AG04449 (cell line): Measurements from ENCODE around the gene TRPV4.

ENCODE experiments used
- CTCF ChIA-PET: fragments of 350-600 bp; formaldehyde crosslinking; extraction: SDS; loops from one replicate; lab custom pipeline; 2021; ENCODE audit warnings: antibody characterized with exemption; lab: Yijun Ruan, JAX
- POLR2A ChIA-PET: fragments of 400-600, 350-600 bp; formaldehyde crosslinking; extraction: SDS; loops from one replicate; lab custom pipeline; 2020; ENCODE audit warnings: antibody characterized with exemption, inconsistent platforms; lab: Yijun Ruan, JAX
- DNase-seq: peaks from one replicate; pipeline ENCODE4 v3.0.0-alpha.2; 2010; ENCODE audit warnings: low read depth, low spot score
- H3K4me3 ChIP-seq: 2 replicates; pipeline ENCODE4 v1.5.1; 2011; ENCODE audit warnings: low read depth, mild to moderate bottlenecking, control low read depth, low read length
- TF ChIP-seq, protein P1 (sequence below): IDR thresholded peaks from one replicate; pipeline ENCODE4 v1.5.1; 2011; ENCODE audit warnings: mild to moderate bottlenecking, moderate library complexity, low read length, control low read depth, inconsistent platforms; ENCODE audit not compliant: insufficient read depth; ENCODE audit errors: missing control alignments

TRPV4 gene

GRCh38 chr12:109802828-109803227 is 30.4 kb downstream of the TRPV4 start:
- ChIA-PET CTCF (interaction anchor here (1.3 to 6.1 kb wide), 4 partner anchors 28 to 51 kb away, joined by 4 to 275 read pairs (median 46); partner anchors contain the start of gene TRPV4), POLR2A (no interaction called here)
- no peak overlapping the region for H3K4me3 ChIP-seq
- no peak for DNase-seq
- TF ChIP-seq, protein P1, sequence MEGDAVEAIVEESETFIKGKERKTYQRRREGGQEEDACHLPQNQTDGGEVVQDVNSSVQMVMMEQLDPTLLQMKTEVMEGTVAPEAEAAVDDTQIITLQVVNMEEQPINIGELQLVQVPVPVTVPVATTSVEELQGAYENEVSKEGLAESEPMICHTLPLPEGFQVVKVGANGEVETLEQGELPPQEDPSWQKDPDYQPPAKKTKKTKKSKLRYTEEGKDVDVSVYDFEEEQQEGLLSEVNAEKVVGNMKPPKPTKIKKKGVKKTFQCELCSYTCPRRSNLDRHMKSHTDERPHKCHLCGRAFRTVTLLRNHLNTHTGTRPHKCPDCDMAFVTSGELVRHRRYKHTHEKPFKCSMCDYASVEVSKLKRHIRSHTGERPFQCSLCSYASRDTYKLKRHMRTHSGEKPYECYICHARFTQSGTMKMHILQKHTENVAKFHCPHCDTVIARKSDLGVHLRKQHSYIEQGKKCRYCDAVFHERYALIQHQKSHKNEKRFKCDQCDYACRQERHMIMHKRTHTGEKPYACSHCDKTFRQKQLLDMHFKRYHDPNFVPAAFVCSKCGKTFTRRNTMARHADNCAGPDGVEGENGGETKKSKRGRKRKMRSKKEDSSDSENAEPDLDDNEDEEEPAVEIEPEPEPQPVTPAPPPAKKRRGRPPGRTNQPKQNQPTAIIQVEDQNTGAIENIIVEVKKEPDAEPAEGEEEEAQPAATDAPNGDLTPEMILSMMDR: no peak

DNA sequence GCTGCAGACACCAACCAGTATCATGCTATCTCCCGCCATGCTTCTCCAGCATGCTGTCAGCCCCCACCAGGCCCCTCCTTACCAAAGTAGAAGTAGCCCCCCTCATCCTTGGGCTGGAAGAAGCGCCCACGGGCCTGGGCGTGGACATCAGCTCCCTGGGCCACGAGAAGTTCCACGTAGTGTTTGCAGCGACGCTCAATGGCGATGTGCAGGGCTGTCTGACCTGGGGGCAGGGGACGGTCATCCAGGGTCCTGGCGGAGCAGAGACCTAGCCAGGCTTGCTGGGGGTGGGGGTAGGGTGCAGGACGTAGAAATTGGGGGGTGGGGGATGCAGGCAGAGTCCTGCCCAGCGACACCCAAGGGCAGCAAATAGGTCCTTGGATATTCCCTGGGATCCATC is 32.7 kb downstream of the TRPV4 start:
- H3K4me3 ChIP-seq: no peak overlapping the region
- POLR2A ChIA-PET: no interaction called here
- DNase-seq: no peak
- TF ChIP-seq, protein P1: no peak
- CTCF ChIA-PET: no interaction called here

DNA sequence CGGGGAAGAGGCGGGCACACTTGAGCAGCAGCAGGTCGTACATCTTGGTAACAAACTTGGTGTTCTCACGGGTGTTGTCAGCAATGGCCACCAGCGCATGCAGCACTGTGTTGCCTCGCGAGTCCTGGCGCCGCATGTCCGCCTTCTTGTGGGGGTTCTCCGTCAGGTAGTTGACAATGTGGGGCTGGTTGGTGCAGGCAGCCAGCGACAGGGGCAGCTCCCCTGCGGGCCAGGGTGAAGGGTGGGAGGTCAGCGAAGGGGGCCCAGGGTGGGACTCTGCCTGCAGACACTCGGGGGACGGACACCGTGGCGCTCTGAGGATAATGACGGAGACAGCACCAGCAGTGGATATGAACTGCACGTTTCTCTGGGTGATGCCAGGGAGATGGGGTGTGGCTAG is 34.5 kb downstream of the TRPV4 start:
- TF ChIP-seq, protein P1: no peak
- no peak overlapping the region for H3K4me3 ChIP-seq
- ChIA-PET CTCF (interaction anchor here (1.7 kb wide), 1 partner anchor 47 kb away, joined by 5 read pairs; no protein-coding TSS in a partner anchor), POLR2A (no interaction called here)
- DNase-seq: no peak

DNA sequence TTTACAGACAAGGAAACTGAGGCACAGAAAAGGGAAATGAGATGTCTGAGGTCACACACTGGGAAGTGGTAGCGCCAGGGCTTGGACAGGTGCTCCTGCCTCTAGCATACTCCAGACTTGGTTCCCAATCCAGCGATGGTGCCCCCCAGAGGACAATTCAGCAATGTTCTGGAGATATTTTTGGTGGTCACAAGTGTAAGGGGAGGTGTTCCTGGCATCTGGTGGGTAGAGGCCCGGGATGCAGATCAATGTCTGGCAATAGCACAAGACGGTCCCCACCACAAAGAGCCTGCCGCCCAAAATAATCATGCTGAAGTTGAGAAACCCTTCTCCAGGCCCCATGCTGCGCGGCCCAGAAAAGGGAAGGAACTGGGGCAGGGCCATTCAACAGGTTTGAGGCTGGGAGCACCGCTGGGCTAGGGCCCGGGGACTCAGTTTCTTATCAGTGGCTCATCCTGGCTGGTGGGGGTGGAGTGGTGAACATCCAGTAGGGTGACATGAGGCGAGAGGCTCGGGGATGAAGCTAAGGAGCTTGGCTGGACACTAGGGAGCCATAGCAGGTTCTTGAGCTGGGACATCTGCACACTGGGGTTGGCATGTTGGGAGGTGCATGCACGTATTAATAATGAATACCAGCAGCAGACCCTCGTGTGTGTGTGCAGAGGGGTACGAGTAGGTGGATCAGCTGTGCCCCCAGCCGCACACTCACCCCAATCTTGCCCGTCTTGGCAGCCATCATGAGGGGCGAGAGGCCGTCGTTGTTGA is 35.1 kb downstream of the TRPV4 start:
- POLR2A ChIA-PET: interaction anchor here (0.6 kb wide), 1 partner anchor 35 kb away, joined by 3 read pairs; the partner anchor contains the start of gene TRPV4
- TF ChIP-seq, protein P1: no peak
- CTCF ChIA-PET: interaction anchor here (1.7 to 5.1 kb wide), 2 partner anchors 7 to 47 kb away, joined by 5 to 57 read pairs; no protein-coding TSS in a partner anchor
- no peak for DNase-seq
- no peak overlapping the region for H3K4me3 ChIP-seq

- no peak overlapping the region for H3K4me3 ChIP-seq
- TF ChIP-seq, protein P1: no peak
- DNase-seq: no peak
- ChIA-PET POLR2A (no interaction called here), CTCF (interaction anchor here (0.8 to 5.1 kb wide), 8 partner anchors 9 to 279 kb away, joined by 3 to 57 read pairs (median 4); no protein-coding TSS in a partner anchor)
These were observed 37.1 kb downstream of the TRPV4 start for GRCh38 chr12:109796057-109796456.

DNA sequence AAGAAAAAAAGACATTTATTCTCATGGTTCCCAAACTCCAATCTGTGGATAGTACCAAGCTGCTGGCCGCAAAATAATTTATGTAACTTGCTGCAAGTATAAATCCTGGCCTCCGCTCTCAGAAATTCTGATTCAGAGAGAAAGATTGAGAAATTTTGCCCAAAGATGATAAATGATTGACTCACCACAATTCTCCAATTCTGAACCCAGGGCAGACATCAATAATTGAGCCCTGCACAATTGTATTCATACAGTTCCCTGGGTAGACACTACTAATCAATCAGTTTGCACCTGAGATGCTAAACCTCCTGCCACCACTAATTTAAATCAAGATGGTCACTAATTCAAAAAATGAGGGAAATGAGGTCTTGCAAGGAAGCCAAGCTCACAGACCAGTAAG is 38.2 kb downstream of the TRPV4 start:
- CTCF ChIA-PET: interaction anchor here (0.8 to 5.1 kb wide), 7 partner anchors 10 to 278 kb away, joined by 3 to 57 read pairs (median 5); no protein-coding TSS in a partner anchor
- TF ChIP-seq, protein P1: no peak
- H3K4me3 ChIP-seq: no peak overlapping the region
- POLR2A ChIA-PET: no interaction called here
- no peak for DNase-seq
